ENCODE data around the gene EGFR.
A peak's percentile ranks its signal among the peaks of the same experiment; 100 is the strongest.

EGFR gene

DNA sequence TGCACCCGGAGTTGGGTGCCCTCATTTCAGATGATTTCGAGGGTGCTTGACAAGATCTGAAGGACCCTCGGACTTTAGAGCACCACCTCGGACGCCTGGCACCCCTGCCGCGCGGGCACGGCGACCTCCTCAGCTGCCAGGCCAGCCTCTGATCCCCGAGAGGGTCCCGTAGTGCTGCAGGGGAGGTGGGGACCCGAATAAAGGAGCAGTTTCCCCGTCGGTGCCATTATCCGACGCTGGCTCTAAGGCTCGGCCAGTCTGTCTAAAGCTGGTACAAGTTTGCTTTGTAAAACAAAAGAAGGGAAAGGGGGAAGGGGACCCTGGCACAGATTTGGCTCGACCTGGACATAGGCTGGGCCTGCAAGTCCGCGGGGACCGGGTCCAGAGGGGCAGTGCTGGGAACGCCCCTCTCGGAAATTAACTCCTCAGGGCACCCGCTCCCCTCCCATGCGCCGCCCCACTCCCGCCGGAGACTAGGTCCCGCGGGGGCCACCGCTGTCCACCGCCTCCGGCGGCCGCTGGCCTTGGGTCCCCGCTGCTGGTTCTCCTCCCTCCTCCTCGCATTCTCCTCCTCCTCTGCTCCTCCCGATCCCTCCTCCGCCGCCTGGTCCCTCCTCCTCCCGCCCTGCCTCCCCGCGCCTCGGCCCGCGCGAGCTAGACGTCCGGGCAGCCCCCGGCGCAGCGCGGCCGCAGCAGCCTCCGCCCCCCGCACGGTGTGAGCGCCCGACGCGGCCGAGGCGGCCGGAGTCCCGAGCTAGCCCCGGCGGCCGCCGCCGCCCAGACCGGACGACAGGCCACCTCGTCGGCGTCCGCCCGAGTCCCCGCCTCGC lies at the start of gene EGFR:
Gene EGFR, plus strand, starts transcription at position 657 of the 830 bp plus-strand sequence. CDS start 261 bp downstream, outside the sequence.
- peak; percentile 91 for DNase-seq (ENCODE audit: low spot score)

DNA sequence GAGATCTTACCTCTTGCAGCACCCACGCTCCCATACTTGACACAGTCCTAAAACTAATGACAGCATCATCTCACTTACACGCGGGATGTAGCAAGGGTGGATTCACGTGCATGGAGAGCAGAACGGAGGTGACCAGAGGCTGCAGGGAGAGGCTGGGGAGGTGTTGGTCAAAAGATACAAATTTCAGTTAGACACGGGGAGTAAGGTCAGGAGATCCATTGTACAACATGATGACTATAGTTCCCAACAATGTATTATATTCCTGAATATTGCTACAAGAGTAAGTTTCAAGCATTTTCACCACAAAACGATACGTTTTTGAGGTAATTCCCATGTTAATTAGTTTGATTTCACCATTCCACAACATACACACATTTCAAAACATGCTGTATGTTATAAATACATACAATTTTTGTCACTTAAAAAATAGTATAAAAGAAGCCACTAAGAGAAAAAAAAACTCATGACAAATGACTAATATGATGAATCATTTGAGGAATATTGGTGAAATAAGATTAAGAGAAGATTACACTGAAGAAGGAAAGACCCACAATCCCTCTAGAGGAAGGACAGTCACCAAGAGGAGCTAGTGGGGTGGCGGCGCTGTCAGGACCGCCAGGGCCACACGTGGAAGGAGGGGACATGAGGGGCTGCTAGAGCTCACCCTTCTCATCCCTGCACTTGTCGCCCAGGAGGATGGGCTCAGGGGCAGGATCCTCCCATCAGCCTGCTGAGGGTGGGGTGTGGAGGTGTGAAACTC lies 49.4 kb upstream of the EGFR start:
- no peak for DNase-seq (ENCODE audit: low spot score)

DNA sequence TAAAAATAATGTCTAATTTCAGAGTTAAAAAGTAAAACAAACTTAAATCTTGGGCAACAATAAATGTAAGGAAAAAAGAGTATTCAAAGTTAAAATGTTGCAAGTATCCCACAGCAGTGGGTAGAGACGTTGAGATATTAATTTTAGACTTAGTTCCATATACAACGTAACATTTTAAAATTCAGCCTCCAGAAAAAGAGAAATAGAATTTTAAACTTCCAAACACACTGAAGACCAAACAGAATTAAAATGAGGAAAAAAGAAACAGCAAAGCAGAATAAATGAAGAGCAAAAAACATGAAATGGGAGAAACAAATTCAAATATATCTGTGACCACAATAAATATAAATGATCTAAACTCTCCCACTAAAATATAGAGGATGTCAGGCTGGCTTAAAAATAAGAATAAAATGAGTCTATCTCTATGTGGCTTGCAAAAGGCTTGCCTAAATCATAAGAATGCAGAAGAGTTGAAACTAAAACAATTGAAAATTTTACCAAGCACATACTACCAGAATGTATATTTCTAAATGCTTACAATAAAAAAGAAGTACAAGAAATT lies 46.0 kb upstream of the EGFR start:
- no peak for DNase-seq (ENCODE audit: low spot score)

DNA sequence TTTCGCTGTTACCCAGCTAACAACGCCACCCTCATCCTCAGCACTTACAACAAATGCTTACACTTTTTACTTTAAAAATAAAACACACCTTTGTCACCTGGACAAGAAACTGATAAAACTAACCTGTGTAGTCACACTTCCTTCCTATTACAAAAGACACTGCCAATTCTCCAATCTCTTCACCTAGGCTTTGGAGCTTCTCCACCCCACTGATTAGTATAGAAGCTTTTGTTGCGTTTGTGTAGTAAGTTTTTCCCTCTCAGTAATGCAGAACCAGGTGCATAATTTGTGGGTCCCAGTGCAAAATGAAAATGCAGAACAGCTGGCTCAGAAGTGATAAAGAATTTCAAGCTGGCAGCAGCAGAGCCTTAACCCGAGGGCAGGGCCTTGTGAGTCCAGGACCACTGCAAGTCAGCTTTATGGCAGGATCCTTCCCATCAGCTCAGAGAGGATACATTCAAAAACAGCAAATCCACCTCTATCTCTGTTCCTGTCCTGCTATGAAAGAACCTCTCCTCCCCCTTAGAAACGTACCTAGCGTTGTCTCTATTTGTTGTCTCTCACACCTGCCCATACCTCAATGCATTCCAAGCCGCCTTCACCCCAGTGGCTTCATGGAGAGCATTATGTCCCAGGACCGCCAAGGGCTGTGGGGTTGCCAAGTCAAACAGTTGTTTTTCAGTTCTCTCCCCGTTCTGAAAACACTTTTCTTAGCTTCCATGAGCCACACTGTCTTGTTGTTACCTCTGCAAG lies 40.3 kb upstream of the EGFR start:
- DNase-seq (ENCODE audit: low spot score), result no peak

DNA sequence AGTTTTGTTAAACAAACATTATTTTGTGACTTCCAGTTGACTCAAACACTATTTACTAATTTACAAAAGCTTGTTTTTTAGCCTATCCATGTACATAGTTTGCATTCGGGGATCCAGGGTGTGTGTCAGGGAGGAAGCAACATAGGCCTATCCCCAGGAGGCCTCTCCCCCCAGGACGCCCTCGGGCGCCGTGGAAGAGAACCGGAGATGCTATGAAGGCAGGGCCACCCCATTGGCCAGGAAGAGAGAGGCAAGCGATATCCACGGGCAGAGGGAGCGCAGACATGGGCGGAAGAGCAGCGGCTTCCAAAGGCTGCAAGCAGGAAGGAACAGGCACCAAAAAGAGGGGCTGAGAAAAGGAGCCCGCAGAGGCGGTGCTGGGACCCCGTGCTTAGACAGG lies 38.3 kb upstream of the EGFR start:
- DNase-seq (ENCODE audit: low spot score), result no peak

DNA sequence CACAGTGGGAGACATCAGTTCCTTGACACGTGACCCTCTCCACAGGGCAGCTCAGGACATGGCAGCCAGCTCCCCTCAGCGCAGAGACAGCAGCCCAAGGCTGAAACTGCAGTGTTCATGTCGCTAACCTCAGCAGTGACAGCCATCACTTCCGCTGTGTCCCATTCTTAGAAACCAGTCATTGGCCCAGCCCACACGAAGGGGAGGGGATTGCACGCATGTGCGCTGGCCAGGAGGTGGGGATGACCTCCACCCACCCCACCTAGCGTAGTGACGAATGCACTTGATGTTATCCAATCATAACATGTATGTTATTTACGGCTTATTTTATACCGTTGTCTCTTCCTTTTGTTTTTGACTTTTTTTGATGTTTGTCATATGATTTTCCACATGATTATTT lies 36.9 kb upstream of the EGFR start:
- no peak for DNase-seq (ENCODE audit: low spot score)

DNA sequence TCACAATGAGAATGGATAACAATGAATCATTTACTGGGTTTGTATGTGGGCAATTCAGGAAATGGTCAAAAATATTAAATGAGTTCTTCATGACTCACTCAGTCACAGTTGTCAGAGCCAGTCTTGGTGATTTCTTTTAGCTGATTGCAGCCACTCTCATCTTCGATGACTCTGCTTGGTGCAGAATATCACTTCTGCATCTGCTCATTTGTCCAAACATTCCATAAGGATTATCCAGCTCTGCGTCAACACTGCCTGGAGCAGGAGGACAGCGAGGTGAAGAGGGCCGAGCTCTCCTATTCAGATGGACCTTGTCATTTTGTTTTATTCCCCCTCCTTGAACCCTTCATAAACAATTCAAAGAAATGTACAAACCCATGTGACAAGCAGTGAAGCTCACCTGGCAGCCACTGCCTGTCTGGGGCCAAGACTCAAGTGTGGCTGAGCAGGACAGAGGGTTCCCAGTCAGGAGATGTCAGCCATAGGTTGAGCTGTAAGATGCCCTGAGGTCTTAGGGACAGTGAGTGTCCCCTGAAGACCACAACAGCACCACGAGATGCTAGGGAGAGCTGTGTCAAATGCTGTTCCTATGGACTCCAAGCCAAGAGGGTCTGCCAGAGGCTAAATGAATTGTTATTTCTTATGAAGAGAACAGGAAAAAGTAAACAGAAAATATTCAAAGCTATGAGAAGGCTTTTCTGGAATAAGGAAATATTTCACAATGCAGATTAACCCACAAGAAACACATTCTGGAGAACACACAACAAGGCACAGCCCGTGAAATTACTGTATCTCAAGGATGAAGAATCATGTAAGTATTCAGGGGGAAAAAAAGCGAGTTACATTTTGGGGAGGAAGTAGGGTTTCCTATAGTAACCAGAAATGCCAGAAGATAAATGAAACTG lies 33.1 kb upstream of the EGFR start:
- peak; percentile 78 for DNase-seq (ENCODE audit: low spot score)

DNA sequence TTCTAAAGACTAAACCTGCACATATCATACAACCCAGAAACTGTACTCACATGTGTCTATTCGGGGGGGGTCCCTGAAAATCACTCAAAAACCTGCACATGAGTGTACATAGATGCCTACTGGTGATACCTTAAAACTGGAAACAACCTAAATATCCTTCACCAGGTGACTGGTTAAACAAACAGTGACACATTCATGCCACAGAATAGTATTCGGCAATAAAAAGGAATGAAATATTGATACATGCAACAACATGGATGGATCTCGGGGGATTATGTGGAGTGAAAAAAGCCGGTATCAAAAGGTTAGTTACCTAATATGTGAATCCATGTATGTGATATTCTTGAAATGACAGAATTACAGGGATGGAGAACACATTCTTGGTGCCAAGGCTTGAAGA lies 32.1 kb upstream of the EGFR start:
- DNase-seq (ENCODE audit: low spot score), result no peak

DNA sequence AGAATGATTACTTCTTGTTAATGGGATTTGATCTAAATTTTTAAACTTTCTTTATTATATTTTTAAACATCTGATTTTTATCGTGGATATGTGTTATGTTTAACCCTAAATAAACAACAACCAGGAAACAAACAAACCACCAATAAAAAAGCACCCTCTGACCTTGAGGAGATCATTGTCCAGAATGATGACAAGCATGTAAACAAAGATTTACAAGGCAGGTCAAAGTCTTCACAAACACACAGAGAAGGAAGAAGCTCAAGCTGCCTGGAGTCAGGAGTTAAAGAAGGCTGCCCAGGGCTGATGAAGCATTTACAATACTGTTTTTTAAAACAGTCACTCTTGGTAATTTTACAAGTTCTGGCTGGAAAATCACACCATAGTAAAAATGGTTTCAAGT lies 31.0 kb upstream of the EGFR start:
- no peak for DNase-seq (ENCODE audit: low spot score)

DNA sequence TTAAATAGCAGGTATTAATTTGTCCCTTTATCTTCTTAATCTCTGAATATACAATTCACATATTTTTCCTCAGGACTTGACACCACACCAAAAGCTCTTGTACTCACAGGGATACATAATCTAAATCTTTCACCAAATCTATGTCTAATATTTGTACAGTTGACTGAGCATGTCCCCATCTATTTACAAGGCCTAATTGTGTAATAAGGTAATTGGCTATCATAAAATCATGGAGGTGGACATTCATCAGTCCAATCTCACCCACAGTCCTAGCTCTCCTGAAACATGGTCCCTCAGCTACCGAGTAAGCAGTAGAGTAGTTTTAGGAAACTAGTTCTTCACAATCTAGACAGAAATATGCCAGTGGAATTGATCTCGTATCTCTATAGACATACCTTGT lies 30.3 kb upstream of the EGFR start:
- no peak for DNase-seq (ENCODE audit: low spot score)

DNA sequence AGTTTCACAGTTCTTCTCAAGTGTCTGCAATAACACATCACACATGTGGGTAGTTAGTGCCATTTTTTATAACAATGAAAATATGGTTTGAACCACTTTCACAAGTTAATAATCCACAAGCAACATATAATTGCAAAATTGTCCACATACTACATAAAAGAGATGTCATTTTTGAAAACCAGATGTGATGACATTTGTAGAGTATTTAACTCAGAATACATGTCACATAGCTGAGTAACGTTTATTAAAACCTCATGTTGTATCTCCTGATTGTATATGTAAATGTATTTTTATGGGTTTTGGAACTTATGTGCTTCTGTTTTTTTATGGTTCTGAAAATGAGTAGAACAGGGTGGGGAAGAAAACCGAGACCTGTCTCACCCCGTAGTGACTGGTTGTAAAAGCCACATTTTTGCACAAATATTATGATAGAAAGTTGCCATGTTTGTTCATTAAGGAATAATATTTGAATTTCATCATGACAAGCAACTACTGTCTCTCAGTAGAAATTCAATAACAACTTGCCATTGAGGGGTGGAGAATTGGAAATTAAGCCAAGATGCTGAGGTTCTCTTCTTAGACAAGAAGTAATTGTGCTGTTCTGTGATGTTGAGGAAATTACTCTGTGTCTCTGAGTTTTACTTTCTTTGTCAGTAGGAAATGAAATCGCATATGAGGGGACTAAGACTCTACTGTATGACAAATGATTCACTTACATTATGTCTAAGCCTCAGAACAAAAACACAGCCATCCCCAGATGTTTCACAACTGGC lies 29.2 kb upstream of the EGFR start:
- DNase-seq (ENCODE audit: low spot score), result no peak

DNA sequence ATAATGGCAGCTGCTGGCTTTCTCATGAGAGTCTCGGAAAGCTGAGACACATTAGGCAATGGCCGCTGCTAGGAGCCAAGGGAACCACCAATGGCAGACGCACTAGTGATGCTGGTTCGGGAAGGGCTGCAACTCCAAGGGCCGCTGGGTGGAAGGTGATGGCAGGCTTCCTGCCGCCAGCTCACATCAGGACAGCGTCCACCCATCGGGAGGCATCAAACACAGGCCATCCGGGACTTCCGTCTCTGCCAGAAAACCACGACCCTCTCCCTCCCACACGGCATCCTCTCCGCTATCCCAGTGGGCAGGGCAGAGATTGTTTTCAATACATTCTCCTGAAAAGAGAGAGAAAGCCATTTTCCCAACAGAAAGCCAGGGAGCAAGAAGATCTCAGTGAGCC lies 27.5 kb upstream of the EGFR start:
- DNase-seq (ENCODE audit: low spot score), result no peak

DNA sequence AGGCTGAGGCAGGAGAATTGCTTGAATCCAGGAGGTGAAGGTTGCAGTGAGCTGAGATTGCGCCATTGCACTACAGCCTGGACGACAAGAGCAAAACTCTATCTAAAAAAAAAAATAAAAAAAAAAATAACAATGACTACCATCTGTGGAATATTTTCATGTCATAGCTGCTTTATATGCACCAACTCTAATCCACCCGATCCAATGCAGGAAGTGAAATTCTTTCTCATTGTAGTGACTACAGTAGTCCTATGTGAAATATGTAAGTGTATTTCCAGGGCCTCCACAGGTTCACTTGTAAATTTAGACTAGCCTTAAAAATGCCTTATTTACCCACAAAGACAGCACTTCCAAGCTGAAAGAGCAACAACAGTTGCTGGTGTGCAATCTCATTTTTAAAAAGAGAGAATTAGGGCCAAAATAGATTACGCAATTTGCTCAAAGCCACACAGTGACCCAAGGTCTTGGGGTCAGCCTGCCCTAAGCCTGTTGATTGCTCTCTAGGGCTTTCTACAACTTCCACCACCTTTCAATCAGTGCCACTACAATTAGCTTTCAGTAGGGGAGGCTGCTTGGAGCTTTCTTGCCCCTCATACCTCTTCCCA lies 25.8 kb upstream of the EGFR start:
- peak; percentile 10 for DNase-seq (ENCODE audit: low spot score)

DNA sequence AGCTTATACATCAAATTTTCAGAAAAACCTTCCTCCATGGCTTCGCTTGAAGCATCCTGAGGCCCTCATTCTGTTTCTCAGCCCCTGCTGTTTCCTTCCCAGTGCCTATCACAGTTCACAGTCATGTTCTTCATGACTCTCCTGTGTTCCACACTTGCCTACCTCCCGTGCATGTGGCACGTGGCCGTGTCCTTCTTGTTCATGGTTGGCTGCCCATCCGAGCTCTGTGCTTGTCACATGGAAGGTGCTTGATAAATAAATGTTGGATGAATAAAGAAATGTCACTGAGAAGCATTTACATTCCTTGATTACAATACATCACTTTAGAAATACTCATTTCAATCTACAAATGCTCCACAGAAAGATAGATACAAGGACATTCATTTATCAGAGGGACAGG lies 23.7 kb upstream of the EGFR start:
- DNase-seq (ENCODE audit: low spot score), result no peak

DNA sequence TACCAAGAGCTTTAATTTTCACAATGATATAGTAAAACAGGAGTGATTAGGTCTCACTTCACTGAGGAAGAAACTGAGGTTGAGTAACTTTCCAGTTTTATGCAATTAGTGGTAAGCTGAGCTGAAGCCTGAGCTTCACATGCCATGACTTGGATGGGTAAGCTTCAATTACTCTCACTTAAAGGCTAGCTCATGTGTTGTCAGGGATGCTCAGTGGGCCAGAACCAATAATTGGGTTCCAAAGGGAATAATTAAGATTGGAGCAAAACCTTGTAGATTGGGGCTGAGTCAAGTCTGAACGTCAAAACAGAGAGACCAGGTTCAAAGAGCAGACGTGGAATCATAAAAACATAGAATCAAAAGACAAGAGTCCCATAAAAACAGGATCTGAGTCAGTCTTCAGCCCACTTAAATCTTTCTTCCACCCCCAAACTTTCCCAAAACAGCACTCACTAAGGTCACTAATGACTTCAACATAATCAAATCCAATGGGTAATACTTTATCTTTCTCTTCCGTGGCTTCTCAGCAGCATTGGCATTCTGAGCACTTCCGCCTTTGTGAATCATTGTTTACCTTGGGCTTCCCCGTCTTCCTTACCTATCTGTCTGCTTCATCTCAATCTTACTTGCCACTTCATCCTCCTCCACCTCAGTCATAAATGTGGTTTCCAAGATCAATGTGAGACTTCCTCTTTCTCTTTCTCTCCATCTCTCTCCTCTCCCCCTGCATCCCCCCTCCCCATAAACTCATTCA lies 23.0 kb upstream of the EGFR start:
- no peak for DNase-seq (ENCODE audit: low spot score)

DNA sequence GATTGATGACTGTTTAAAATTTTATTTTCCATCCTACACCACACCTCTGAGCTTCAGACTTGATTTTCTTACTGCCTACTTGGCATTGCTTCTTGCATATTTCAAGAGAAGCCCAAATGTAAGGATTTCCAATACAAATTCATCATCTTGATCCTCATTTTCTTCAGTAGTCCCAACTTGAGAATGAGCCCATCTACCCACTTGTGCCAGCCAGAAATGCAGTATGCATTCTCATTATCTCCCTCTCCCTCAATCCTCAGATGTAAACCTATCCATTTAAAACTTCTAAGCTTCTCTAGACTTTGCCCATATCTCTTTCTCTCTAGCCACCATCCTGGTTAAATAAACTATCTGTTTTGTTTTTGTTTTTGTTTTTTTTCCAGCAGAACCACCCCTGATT lies 22.4 kb upstream of the EGFR start:
- no peak for DNase-seq (ENCODE audit: low spot score)

DNA sequence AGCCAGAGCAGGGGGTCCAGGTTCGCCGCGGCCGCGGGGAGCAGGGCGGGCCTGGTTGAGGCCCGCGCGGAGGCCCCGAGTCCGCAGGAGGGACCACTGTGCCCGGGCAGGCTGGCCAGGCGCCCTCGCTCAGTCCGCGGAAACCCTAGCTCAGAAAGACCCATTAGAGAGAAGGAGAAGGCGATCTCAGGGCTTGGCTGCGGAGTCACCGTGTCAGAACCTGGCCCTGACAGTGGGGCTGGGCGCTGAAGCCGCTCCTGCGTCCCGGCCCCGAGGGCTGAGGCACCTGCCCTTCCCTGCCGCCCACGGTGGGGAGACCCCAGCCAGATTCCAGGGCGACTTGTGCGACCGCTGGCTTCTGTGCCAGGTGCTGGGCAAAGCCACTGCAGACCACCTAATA lies 14.2 kb upstream of the EGFR start:
- DNase-seq (ENCODE audit: low spot score), result no peak

DNA sequence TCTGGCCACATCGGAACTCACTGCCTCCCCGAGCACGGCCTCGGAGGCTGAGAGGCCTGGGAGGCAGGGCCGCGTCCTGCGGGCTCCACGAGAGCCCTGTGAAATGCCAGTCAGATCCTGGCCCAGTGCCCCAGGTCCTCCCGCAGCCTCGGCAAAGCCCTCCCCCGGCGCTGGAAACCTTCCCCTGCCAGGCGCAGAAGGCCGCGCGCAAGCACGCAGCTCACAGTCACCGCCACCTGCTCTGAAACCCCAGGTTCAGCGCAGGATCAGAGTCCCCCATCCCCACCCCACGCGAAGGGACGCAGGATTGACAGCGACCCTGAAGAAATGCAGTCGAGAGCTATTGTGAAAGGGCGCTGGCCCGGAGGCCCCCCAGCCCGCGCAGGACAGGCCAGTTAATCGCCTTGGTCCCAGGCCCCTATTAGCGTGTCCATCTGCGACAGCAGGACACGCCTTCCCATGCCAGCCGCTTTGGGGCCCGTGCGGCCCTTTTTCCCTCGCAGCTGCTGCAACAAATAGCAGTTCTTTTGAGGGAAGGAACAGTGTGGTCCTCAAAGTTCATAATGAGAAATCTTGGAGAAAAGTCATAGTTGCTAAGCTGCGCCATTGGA lies 13.5 kb upstream of the EGFR start:
- no peak for DNase-seq (ENCODE audit: low spot score)

DNA sequence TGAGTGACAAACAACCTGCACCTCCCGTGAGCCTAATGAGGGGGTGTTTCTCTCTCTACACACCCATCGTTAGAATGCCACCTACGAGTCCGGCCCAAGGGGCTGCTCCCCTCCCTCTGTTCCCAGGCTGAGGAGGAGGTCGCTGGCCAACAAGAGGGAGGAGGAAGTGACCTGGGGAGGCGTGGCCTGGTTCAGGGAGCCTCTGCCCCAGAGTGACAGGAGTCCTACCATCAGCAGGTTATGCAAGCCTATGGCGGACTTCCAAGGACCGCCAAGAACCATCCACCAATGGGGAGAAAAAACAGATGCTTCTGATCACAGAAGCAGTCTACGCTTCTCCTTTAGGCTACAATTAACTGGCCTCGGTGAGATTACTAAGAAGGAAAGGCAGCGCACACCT lies 12.3 kb upstream of the EGFR start:
- DNase-seq (ENCODE audit: low spot score), result no peak
